HG03354 (cell line): ENCODE data around the gene UVRAG.

Source experiments
- ATAC-seq: cut with Tn5 transposase; IDR thresholded peaks from one replicate; pipeline ENCODE4 v1.9.1; 2021; ENCODE audit warnings: mild to moderate bottlenecking; ENCODE audit not compliant: unreplicated experiment, poor library complexity, severe bottlenecking

The UVRAG gene

DNA sequence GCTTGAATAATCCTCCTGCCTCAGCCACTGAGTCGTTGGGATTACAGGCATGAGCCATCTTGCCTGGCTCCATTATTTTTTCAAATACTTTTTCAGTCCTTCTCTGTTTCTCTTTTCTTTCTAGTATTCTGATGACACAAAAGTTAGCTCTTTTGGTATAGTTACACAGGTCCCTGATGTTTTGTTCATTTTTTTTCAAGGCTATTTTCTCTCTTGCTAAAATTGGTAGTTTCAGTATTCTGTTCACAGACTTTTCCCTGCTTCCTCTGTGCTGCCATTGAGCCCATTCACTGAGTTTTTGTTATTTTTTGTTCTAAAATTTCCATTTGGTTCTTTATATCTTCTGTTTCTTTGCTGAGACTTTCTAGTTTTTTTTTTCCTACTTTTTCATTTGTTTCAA lies 166.5 kb downstream of the UVRAG start:
- no peak for ATAC-seq

DNA sequence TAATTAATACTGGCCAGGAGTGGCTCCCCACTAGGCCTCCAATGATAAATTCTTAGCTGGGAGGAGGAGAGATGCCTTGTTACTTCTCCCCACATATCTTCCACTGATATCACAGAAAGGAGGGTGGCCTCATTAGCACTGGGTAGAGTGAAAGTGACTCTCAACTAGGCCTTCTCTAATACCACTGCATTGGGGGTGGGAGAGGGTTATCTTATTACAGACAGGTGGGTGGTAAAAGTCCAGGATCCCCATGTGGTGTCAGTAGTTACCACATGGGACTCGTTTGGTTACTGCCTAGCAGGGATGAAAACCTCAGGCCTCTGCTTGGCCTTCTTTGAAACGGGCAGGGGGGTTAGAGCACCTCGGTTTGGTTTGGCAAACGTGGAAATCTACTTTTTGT lies 167.3 kb downstream of the UVRAG start:
- ATAC-seq: no peak

DNA sequence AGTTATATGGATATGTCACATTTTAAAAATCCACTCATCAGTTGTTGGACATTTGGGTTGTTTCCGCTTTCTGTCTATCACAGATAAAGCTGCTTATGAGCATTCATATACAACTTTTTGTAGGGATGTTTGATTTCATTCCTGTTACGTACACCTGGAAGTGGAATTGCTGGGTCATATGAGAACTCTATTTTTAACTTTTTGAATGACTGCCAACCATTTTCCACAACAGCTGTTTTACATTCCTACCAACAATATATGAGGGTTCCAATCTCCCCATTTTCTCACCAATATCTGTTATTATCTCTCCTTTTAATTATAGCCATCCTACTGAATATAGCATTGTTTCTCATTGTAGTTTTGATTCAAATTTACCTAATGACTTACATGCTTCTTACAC lies 172.0 kb downstream of the UVRAG start:
- ATAC-seq: no peak

DNA sequence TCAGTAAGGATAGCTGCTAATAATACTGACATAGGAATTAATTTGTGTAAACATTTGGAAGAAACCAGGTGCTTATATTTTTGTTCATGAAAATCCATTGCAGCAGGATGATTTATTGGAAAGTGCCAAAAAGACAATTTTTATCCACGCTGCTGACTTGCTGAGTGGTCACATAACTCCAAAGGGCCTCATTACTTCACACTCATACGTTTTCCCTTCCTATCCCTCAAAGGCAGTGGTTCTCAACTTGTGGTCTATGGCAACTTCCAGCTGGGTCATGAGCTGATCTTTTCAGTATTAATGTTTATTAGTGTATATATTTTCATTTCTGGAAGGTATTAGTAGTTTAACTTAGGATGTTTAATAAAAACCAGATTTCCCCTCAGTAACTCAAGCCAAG lies 178.1 kb downstream of the UVRAG start:
- no peak for ATAC-seq

DNA sequence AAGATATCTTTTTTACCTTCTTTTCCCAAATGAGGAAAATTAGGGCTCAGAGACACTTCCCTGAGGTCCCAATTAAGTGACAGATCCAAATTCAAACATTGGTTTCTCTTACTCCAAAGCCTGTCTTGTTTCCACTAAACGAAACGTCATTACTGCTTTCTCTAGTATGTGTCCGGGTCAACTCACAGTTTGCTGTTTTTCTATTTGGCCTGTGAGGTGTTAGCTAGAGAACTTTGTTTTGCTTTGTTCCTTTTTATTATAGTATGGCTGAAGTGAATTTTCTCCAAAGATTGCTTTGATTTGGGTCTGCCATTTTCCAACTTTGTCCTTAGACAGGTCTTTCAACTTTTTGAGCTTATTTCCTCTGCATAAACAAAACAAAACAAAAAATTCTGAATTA lies 179.6 kb downstream of the UVRAG start:
- ATAC-seq: no peak

DNA sequence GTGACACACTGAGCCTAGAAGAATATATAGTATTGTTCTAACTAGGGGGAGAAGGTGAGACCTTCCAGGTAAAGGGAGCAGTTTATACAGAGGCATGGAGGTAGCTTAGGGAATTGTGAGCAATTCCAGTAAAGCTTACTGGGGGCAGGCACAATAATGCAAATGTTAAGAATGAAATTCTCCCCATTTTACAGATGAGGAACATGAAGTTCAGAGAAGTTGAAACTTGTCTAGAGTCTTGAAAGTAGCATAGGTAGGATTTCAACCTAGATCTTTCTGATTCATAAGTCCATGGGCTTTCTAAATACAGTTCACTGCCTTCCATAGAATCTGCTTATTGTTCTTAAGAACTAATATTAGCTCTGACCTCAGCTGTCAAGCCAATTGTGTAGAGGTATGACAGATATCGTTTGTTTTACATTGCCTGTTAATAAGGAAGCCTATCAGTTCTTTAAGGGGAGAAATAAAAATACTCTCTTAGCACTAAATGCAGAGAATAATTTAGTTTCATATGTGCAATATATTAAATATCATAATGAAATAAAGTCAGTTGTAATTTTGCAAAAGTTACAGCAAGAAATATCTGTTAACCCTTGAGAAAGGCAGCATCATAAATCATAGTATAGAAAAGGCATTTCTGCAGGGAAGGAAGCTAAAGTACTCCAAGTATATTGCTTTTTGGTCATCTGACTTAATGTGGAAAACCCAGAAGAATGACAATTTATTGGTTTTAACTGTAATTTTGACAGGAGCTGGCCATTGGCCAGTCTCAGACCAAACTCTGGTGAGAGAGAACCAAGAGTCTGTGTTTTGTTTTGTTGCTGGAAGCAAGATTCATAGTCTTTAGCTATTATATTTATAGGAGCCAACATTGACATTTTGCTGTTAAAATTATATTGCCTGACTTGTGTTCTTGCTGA lies 181.8 kb downstream of the UVRAG start:
- no peak for ATAC-seq

DNA sequence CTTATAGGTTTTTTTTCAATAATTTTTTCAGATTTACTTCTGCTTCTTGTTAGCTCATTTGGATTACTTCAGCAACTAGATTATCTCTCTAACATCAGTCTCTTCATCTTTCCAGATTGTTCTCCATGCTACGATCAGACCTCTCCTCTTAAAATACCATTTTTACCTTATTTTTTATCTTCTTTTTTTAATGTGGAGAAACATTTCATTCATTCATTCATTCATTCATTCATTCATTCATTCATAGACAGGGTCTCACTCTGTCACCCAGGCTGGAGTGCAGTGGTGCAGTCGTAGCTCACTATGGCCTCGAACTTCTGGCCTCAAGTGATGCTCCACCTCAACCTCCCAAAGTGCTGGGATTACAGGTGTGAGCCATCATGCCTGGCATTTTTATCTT lies 189.4 kb downstream of the UVRAG start:
- no peak for ATAC-seq

DNA sequence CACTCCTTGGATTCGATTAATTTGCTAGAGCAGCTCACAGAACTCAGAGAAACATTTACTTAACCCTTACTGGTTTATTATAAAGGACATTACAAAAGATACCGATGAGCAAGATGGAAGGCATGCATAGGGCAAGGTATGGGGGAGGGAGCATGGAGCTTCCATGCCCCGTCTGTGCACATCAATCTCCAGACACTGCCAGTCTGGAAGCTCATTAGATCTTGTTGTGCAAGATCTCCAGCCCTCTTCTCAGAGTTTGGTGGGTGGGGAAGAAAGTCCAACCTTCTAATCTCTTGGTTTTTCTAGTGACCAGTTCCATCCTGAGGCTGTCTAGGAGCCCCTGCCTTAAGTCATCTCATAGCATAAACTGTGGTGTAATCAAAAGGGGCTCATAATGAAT lies 190.7 kb downstream of the UVRAG start:
- no peak for ATAC-seq

DNA sequence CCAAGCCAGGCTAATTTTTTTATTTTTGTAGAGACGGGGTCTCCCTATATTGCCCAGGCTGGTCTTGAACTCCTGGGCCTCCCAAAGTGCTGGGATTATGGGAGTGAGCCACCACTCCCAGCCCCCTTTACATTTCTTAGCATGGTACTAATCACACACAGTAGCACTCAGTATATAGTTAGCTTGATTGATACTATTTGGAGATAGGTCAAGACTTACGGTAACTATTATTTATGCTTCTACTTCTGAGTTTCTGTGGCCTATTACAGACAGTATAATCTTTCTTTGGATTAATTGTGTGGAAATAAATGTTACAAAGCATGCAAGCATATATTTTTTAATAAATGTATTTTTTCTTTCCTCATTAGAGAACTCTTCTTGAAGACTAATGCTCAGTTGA lies 192.2 kb downstream of the UVRAG start:
- no peak for ATAC-seq

DNA sequence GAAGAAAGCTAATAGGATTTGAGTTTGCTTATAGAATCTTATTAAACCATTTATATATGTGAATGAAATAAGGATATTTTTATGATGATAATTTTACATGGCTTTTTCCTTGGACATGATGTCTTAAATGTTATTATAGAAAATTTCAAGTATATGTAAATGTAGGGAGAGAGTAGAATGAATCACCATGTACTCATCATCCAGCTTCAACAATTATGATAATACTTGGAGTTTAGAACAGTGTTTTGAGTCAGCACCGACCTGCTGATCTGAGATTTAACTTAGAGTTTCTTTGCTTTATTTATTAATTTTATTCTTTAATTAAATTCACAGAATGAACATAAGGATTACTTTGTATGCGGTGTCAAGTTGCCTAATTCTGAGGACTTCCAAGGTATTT lies 193.5 kb downstream of the UVRAG start:
- ATAC-seq: no peak

DNA sequence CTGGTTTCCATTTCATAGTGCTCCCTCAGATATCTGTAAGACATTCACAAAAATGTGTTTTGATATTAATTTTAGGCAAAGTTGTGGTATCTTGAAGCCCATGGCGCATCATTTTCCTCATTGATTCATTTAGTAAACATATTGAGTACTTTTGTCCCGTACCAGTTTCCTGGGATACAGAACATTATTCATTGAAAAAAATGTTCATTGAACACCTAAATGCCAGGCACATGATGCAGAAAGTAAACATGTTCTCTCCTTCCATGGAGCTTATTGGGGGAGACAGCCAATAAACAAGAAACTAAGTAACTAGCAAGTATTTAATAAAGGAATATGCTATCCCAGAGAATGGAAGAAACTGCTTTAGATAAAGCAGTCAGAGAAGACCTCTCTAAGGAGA lies 195.0 kb downstream of the UVRAG start:
- no peak for ATAC-seq

DNA sequence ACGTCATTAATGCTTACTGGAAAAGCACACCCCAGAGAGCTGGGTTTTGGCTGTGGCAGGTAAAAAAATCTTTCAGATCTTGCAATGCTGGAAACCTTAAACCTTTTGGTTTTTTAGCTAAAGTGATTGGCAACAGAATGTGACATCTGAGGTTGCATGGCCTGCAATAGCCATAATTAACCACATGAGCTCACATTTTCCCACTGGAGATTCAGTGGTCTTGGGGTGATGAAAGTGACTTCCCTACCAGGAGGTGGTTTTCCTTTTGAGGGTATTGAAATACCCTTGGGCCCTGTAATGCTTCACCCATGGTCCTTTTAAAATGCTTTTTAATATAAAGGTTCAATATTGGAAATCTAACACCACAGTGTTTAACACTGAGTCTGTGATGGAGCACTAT lies 198.5 kb downstream of the UVRAG start:
- ATAC-seq: no peak

DNA sequence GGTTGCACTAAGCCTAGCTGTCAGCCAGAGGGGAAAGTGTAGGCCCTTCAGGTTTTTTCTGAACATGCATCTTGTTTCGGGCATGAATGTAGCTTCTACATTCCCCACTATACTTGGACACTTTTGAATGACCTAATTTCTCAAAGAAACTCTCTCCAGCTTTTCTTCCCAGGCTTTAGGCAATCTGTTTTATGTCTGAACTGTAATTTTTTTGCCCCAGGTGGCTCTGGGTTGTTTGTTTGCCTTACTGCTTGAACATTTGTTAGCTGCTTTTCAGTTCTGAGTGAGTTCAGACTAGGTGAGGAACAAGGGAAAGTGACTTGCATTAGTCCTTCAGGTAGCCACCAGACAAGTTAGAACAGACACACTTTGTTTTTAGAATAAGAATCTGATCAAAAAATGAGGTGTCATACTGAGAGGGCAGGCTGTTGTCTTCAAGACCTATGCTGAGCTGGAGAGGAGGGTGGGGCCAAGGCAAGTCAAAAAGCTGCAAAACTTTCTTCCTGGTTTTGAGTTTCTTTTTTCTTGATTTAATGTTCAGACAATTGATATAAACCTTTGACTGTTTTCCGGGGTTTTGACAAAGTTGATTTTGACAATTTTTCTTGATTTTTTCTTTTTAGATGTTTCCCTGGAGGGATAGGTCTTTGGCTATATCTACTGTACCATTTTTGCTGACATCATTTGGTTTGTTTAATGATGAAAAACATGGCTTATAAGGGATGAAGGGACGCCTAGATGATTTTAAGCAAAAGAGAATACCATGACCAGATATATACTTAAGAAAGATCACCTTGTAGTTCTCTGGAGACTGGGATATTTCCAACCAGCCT lies 208.4 kb downstream of the UVRAG start:
- ATAC-seq: no peak

DNA sequence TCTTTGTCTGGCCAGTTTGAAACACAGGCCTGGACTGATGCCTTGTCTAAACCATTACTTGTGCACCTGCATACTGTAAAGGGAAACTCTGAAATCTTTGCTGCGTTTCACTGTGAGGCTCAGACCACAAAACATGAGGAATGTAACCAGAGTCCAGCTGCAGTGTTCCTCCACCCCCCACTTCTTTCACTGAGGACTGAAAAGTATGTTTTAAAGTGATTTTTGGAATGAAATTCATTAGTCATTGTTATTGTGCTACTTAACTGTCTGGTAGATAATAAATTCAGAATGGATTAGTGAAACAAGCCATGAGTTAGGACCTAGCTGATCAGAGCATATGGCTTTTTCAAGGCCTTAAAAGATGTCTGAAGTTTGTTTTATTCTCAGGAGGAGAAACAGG lies 210.1 kb downstream of the UVRAG start:
- peak; percentile 43 for ATAC-seq

DNA sequence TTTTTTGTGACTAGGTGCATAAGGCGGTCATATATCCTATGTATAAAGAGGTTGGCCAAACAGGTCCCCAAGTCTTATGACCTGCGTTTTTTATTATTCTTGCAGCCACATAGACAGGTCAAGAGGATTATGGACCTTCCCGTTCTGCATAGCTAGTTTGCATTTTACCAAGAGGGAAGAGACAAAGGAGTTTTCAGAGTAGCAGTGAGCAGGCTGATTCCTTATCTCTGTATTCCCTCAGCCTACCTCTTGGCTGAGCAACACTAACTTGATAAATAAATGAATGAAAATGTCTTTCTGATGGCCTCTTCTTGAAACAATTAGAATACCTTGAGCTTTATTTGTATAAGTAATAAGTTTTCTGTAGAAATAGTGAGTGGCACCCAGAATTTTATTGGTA lies 210.8 kb downstream of the UVRAG start:
- no peak for ATAC-seq

DNA sequence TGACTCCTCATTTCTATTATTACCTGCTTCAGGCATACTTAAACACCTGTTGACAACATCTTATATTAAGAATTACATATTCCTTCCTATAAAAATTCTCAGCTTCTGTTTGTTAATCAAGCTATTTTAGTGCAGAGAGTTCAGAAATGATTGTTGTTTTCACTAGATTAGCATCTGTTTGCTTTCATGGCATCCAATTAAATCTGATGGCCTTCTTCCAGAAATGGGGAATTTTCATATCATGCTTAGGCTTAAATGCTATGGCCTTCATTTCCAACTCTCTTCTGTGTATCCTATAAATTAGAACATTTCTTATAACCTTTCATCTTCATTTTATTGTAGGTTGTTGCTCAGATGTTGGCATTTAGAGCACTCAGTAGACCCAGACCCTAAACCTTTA lies 211.3 kb downstream of the UVRAG start:
- no peak for ATAC-seq

DNA sequence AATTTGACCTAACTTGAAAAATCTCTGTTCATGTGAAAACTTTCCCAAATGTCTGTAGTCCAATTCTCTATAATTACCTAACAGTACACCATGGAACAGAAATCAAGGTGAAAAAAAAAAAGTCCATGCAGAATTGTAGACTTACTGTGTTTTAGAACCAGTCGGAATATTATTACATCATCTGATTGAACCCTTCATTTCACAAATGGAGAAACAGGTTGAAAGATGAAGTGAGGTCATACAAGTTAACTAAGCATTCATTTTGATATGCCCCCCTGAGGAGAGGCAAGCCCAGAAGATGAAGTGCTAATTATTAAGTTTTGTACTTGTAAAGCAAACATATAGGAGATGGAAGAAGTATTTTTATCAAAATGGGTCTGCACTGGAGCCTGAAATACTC lies 211.9 kb downstream of the UVRAG start:
- ATAC-seq: no peak

DNA sequence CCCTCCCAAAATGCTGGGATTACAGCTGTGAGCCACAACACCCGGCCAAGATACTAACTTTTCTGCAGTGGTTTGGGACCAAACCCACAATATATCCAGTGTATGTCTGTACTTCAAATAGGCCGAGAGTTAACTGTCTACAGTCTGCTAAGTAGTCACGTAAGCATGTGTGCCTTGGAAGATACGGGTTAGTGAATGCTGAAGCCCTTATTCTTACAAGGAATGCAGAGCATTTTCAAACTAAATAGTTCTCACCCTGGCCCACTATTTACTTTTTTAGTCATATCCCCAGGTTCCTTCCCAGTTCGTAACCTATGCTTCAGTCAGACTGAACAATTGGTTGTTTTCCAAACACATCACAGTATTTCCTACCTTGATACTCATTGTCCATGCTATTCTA lies 215.3 kb downstream of the UVRAG start:
- ATAC-seq: no peak

DNA sequence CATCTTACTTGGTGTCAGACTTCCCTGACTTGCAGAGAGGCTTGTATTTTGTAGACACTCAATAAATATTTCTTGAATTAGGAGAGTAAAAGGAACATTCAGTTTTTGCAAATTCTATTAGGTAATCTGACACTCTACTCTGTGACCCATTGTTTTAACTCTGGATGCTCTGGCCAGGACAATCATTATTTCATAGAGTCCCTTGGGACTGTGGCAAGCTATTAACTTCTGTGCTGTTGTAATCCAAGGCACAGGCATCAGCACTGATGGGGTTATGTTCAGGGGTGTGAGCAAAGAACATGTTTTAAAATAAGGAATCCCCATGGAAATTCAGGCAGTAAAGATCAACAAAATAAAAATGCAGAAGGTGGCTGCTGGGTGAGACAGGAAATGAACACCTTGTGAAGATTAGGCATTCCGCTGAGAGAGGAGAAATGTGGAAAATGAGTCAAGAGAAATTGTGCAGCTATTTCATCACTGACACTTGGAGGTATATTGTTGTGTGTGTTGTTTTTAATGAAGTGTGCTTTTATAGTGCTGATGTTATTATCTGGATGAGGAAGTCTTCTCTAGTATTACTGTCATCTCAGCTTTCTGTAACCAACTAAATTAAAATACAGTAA lies 216.1 kb downstream of the UVRAG start:
- ATAC-seq: no peak

DNA sequence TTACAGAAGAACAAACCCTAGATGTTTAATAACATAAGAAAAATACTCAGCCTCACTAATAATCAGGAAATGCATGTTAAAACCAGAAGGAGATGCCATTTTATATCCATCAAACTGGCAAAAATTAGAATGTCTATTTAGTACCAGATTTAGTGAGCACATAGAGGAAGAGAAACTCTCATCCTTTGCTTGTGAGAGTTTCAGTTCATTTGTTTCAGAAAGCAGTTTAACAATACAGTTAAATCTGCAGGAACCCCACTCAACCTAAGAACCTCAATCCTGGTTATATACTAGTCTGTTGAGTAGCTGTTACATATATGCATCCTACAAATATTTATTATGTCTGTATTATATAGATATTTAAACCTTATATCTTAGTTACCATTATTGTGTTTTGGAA lies 218.7 kb downstream of the UVRAG start:
- ATAC-seq: no peak

DNA sequence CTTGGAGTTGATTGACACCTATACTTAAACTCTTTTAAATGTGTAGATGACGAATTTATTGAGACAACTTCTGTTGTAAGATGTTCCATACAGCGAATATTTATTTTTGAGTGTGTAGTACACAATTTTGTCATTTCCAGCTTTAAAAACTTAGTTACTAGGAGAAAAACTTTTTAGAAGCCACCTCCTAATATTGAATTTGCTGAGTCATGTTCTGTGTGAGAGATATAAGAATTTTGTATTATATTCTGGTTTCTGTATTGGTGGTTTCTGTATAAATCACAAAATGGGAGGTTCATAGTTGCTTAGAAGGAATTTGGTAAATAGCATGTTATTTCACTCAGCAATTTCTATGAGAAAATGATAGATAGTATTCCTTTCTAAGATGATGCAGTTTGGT lies 220.0 kb downstream of the UVRAG start:
- no peak for ATAC-seq
